ENCODE data around the gene KLRG1. TPM values are rescaled to one million over a fixed set of nuclear protein-coding genes. Genes with fewer than 3 reads are reported as not detected.

Gene KLRG1
- total and polyA plus RNA-seq, 10 donors, result 2.0 to 35.9 (median 28.0) TPM

GRCh38 chr12:9049520-9050133 lies 60.3 kb downstream of the KLRG1 start:
- H3K36me3 ChIP-seq, result no peaks in the 10 kb centered on the region
- intact Hi-C loops (cut with DNase I; ENCODE audit: low total_unique reads), result no loop called here
- H3K4me3 ChIP-seq, result no peak overlapping the region
- DNase-seq, result no peak
- WGBS, 5 donors, result 18 to 27% (median 23%) methylated on average over 6 of the region's 6 CpGs
- H3K27ac ChIP-seq, result no peak overlapping the region
- H3K4me1 ChIP-seq, result peaks cover 0 to 15% (median 0%) of the 10 kb centered on the region in 6 donors
- H3K9me3 ChIP-seq, result peaks cover 0 to 4% (median 0%) of the 10 kb centered on the region in 8 donors
- TF ChIP-seq CTCF (IDR thresholded peaks at IDR 0.05 in 8 of 11, conservative IDR thresholded peaks at IDR 0.05 in 3 of 11) (peak in 10 of 11 experiments; percentile 24 to 66 (median 55)), POLR2AphosphoS5 (IDR thresholded peaks at IDR 0.05) (no peak), POLR2A (IDR thresholded peaks at IDR 0.05) (no peak)
- H3K27me3 ChIP-seq (replicated peaks in 1 of 7), result no peaks in the 10 kb centered on the region

DNA sequence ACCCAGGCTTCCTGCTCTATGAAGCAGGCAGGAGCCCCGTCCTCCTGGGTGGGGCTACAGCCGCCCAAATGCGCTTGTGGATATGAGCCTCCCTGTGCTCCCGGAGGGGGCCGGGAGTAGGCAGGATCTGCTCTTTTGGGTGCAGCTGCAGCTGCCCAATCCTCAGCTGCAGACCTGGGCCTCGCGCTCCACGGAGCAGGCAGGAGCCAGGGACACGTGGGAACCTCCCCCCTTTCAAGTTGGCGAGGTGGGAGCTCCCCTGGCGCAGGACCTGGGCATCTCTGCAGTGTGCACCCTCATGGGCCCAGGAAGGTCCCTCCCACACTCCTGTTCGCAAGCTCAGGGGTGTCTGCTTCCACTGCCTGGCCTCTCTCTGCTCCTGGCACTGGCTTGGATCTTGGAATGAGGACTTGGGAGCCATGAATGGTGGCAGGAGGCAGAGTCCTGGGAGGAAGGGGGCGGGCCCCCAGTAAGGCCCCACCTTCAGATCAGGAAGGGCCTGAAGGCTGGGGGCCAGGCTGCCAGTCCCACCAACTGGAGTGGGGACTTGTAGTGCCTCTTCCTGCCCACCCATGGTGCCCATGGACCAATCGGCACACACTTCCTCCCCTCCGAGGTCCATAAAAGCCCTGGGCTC lies 61.3 kb downstream of the KLRG1 start:
- intact Hi-C loops (cut with DNase I; ENCODE audit: low total_unique reads), result no loop called here
- Histone ChIP-seq H3K27me3 (replicated peaks in 1 of 7) (no peaks in the 10 kb centered on the region), H3K9me3 (peaks cover 0 to 2% (median 0%) of the 10 kb centered on the region in 8 donors), H3K4me3 (no peak overlapping the region), H3K36me3 (no peaks in the 10 kb centered on the region), H3K4me1 (peaks cover 0 to 15% (median 0%) of the 10 kb centered on the region in 6 donors), H3K27ac (no peak overlapping the region)
- WGBS, 5 donors, result 81 to 87% (median 85%) methylated on average over 5 to 15 of the region's 15 CpGs
- DNase-seq, result no peak
- TF ChIP-seq POLR2AphosphoS5 (IDR thresholded peaks at IDR 0.05) (peak in 1 of 3 donors; percentile 14), POLR2A (IDR thresholded peaks at IDR 0.05) (no peak), CTCF (IDR thresholded peaks at IDR 0.05 in 8 of 11, conservative IDR thresholded peaks at IDR 0.05 in 3 of 11) (no peak)

DNA sequence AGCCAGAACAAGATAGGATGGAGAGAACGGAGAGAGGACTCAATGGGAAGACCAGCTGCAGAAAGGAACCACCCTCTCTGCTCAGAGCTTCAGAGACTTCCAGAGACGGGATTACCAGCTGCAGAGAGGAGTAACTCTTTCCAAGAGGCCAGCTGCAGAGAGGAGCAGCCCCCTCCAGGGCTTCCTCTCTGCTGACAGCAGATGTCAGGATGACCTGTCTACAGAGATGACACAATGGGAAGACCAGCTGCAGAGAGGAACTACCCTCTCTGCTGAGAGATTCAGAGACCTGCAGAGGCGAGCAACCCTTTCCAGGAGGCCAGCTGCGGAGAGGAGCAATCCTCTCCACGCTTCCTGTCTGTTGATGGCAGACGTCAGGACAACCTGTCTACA lies 61.8 kb downstream of the KLRG1 start:
- no peak for TF ChIP-seq POLR2A (IDR thresholded peaks at IDR 0.05)
- TF ChIP-seq POLR2AphosphoS5 (IDR thresholded peaks at IDR 0.05), result peak in 1 of 3 donors; percentile 23
- H3K9me3 ChIP-seq, result no peaks in the 10 kb centered on the region
- H3K4me3 ChIP-seq, result no peak overlapping the region
- intact Hi-C loops (cut with DNase I; ENCODE audit: low total_unique reads), result no loop called here
- H3K27me3 ChIP-seq (replicated peaks in 1 of 7), result no peaks in the 10 kb centered on the region
- no peaks in the 10 kb centered on the region for H3K36me3 ChIP-seq
- no peak for DNase-seq
- WGBS, 5 donors, result 37 to 58% (median 51%) methylated on average over 4 to 6 of the region's 6 CpGs
- H3K27ac ChIP-seq, result no peak overlapping the region
- H3K4me1 ChIP-seq, result peaks cover 0 to 15% (median 0%) of the 10 kb centered on the region in 6 donors

DNA sequence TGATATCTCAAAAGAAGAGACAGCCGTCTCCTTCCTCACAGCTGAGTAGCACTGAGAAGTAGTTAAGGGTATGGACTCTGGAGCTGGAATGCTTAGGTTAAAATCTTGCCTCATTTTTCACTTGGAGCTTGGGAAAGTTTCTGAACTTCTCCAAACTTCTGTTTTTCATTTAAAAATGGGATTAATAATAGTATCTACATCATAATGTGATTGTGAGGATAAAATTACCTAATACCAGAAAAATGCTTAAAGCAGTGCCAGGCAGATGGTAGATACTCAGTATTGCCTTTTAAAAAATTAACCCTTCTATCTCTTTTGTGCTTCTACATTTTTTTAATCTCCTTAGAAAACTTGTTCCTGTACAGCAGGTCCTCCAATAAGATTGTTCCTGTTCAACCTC lies 63.3 kb downstream of the KLRG1 start:
- Histone ChIP-seq H3K27me3 (replicated peaks in 1 of 7) (no peaks in the 10 kb centered on the region), H3K4me3 (no peak overlapping the region), H3K9me3 (no peaks in the 10 kb centered on the region), H3K27ac (no peak overlapping the region), H3K36me3 (no peaks in the 10 kb centered on the region), H3K4me1 (peaks cover 0 to 10% (median 0%) of the 10 kb centered on the region in 6 donors)
- DNase-seq, result no peak
- intact Hi-C loops (cut with DNase I; ENCODE audit: low total_unique reads), result no loop called here
- 75 to 94% (median 90%) methylated on average over 1 of the region's 1 CpG for WGBS, 5 donors
- TF ChIP-seq POLR2AphosphoS5 (IDR thresholded peaks at IDR 0.05) (no peak), CTCF (IDR thresholded peaks at IDR 0.05 in 8 of 11, conservative IDR thresholded peaks at IDR 0.05 in 3 of 11) (no peak), POLR2A (IDR thresholded peaks at IDR 0.05) (no peak)

Other genes with a start within 250 kb of the KLRG1 start
- gene A2ML1, start 166.9 kb upstream of the KLRG1 start, total RNA-seq, result not detected
- under 1 TPM; 0.02 to 0.22 (median 0.02) TPM for gene A2ML1, start 166.9 kb upstream of the KLRG1 start, polyA plus RNA-seq
- gene PHC1, start 75.0 kb upstream of the KLRG1 start, total RNA-seq, result 10 to 100 TPM; 26.6 to 51.1 (median 31.9) TPM
- gene PHC1, start 75.0 kb upstream of the KLRG1 start, polyA plus RNA-seq, result 10 to 100 TPM; 16.5 to 20.2 (median 17.9) TPM
- 100 to 1,000 TPM; 146 to 217 (median 192) TPM for gene M6PR, start 39.9 kb upstream of the KLRG1 start, total RNA-seq
- gene M6PR, start 39.9 kb upstream of the KLRG1 start, polyA plus RNA-seq, result 10 to 100 TPM; 75.2 to 92.1 (median 78.5) TPM
- 100 to 1,000 TPM; 348 to 975 (median 429) TPM for gene A2M, start 126.4 kb downstream of the KLRG1 start, total RNA-seq
- 10 to 100 TPM; 28.9 to 75.1 (median 61.5) TPM for gene A2M, start 126.4 kb downstream of the KLRG1 start, polyA plus RNA-seq
- gene PZP, start 218.8 kb downstream of the KLRG1 start, total RNA-seq, result 1 to 10 TPM in 5 of 7 donors, under 1 TPM in 2; 0.68 to 3.0 (median 1.3) TPM
- under 1 TPM; 0.06 to 0.70 (median 0.35) TPM for gene PZP, start 218.8 kb downstream of the KLRG1 start, polyA plus RNA-seq